Measurements from ENCODE around the gene C2CD2. TPM values are rescaled to one million over a fixed set of nuclear protein-coding genes. Genes with fewer than 3 reads are reported as not detected.

The C2CD2 gene
- polyA plus RNA-seq, 1 donor (not counting 4 experiments of a cell fraction or from before 2014, with no cell fraction given): 39.9 TPM

GRCh38 chr21:41861255-41861654 is 92.6 kb downstream of the C2CD2 start:
- FAIRE-seq (no peak), DNase-seq (ENCODE audit: low read depth, low spot score) (no peak)
- Histone ChIP-seq H3K36me3 (ENCODE audit: control insufficient read depth in 2 of 2, extremely low read depth in 1 of 2, insufficient read depth in 2 of 2, low read length in 2 of 2) (peaks cover 8 to 15% of the 10 kb centered on the region in 2 experiments), H3K9ac (ENCODE audit: control insufficient read depth, extremely low read depth, insufficient read depth, low read length) (no peak overlapping the region), H3K9me3 (ENCODE audit: control insufficient read depth, low read depth, low read length) (no peaks in the 10 kb centered on the region), H3K4me1 (ENCODE audit: control insufficient read depth, extremely low read depth, insufficient read depth, low read length) (no peaks in the 10 kb centered on the region), H4K20me1 (ENCODE audit: control insufficient read depth, extremely low read depth, insufficient read depth, low read length) (peaks cover under 1% of the 10 kb centered on the region), H3K9me1 (ENCODE audit: control insufficient read depth, extremely low read depth, insufficient read depth, low read length) (no peaks in the 10 kb centered on the region), H3K27me3 (ENCODE audit: control insufficient read depth, extremely low read depth, insufficient read depth, low read length) (no peaks in the 10 kb centered on the region), H3K27ac (ENCODE audit: control insufficient read depth, insufficient read depth, low read length) (no peak overlapping the region), H3K4me3 (ENCODE audit: control insufficient read depth in 2 of 3, extremely low read depth in 1 of 3, insufficient read depth in 2 of 3, low read depth in 1 of 3, low read length in 3 of 3) (no peak overlapping the region), H3K79me2 (ENCODE audit: control insufficient read depth, insufficient read depth, low read length) (peaks cover 10% of the 10 kb centered on the region), H3K4me2 (ENCODE audit: control insufficient read depth, extremely low read depth, insufficient read depth, low read depth, low read length) (no peak overlapping the region), H2AFZ (ENCODE audit: control insufficient read depth, low read length) (no peak overlapping the region)
- dilution Hi-C loops (cut with MboI; ENCODE audit: extremely low pct_ligation_motif_present, low sequenced_read_pairs): no loop called here
- TF ChIP-seq CTCF (optimal IDR thresholded peaks at IDR 0.05 in 1 of 3, IDR thresholded peaks at IDR 0.05 in 1 of 3, conservative IDR thresholded peaks at IDR 0.05 in 1 of 3; ENCODE audit: extremely low read depth in 1 of 3, insufficient read depth in 2 of 3, low read length in 3 of 3): no peak
- no peak for TF ChIP-seq EZH2 (IDR thresholded peaks at IDR 0.05; ENCODE audit: low read length)

DNA sequence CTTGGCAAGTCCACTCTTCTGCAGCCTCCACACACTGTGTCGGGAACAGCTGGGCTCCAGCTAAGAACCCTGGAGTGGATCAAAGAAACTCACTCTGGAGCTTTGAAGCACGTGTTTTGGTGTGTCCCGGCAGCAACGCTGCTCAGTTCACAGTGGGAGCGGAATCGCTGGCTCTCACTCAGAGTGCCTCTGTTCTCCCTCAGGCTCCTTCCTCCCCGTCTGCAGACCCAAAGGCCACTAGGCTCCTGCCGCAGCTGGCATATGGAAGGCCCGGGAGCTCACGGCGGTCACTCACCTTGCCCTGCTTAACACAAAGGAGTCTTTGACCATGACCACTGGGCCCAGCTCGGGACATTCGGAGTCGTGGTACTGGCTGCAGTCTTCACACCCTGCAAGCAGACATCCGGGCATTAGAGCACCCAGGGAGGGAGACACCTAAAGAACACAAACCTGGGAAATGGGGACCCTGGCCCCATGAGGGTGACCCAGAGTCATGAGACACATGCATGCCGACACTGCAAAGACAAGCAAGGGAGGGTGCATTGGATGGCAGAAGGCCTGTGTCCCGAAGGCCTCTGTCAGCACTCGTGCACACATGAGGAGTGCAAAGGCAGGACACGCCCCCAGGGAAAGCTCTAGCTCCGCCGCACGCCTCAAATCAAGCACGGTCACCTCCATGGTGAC is 94.4 kb downstream of the C2CD2 start:
- Histone ChIP-seq H3K36me3 (ENCODE audit: control insufficient read depth in 2 of 2, extremely low read depth in 1 of 2, insufficient read depth in 2 of 2, low read length in 2 of 2) (peaks cover 11 to 18% of the 10 kb centered on the region in 2 experiments), H3K79me2 (ENCODE audit: control insufficient read depth, insufficient read depth, low read length) (peaks cover 3% of the 10 kb centered on the region), H3K27me3 (ENCODE audit: control insufficient read depth, extremely low read depth, insufficient read depth, low read length) (no peaks in the 10 kb centered on the region), H3K4me2 (ENCODE audit: control insufficient read depth, extremely low read depth, insufficient read depth, low read depth, low read length) (no peak overlapping the region), H3K27ac (ENCODE audit: control insufficient read depth, insufficient read depth, low read length) (no peak overlapping the region), H3K9me1 (ENCODE audit: control insufficient read depth, extremely low read depth, insufficient read depth, low read length) (no peaks in the 10 kb centered on the region), H2AFZ (ENCODE audit: control insufficient read depth, low read length) (no peak overlapping the region), H4K20me1 (ENCODE audit: control insufficient read depth, extremely low read depth, insufficient read depth, low read length) (no peaks in the 10 kb centered on the region), H3K4me1 (ENCODE audit: control insufficient read depth, extremely low read depth, insufficient read depth, low read length) (no peaks in the 10 kb centered on the region), H3K4me3 (ENCODE audit: control insufficient read depth in 2 of 3, extremely low read depth in 1 of 3, insufficient read depth in 2 of 3, low read depth in 1 of 3, low read length in 3 of 3) (no peak overlapping the region), H3K9ac (ENCODE audit: control insufficient read depth, extremely low read depth, insufficient read depth, low read length) (no peak overlapping the region), H3K9me3 (ENCODE audit: control insufficient read depth, low read depth, low read length) (no peaks in the 10 kb centered on the region)
- dilution Hi-C loops (cut with MboI; ENCODE audit: extremely low pct_ligation_motif_present, low sequenced_read_pairs): no loop called here
- no peak for DNase-seq (ENCODE audit: low read depth, low spot score)
- FAIRE-seq: no peak
- TF ChIP-seq CTCF (optimal IDR thresholded peaks at IDR 0.05 in 1 of 3, IDR thresholded peaks at IDR 0.05 in 1 of 3, conservative IDR thresholded peaks at IDR 0.05 in 1 of 3; ENCODE audit: extremely low read depth in 1 of 3, insufficient read depth in 2 of 3, low read length in 3 of 3) (no peak), EZH2 (IDR thresholded peaks at IDR 0.05; ENCODE audit: low read length) (no peak)
